ENCODE measurements around the gene GPR161. TPM values are rescaled to one million over a fixed set of nuclear protein-coding genes. Genes with fewer than 3 reads are reported as not detected.

GPR161 gene
- total and polyA plus RNA-seq, 9 of the 15 experiments (the other 6 are each of a cell fraction or from before 2014, with no cell fraction given), result 0.15 to 2.4 (median 0.76) TPM

DNA sequence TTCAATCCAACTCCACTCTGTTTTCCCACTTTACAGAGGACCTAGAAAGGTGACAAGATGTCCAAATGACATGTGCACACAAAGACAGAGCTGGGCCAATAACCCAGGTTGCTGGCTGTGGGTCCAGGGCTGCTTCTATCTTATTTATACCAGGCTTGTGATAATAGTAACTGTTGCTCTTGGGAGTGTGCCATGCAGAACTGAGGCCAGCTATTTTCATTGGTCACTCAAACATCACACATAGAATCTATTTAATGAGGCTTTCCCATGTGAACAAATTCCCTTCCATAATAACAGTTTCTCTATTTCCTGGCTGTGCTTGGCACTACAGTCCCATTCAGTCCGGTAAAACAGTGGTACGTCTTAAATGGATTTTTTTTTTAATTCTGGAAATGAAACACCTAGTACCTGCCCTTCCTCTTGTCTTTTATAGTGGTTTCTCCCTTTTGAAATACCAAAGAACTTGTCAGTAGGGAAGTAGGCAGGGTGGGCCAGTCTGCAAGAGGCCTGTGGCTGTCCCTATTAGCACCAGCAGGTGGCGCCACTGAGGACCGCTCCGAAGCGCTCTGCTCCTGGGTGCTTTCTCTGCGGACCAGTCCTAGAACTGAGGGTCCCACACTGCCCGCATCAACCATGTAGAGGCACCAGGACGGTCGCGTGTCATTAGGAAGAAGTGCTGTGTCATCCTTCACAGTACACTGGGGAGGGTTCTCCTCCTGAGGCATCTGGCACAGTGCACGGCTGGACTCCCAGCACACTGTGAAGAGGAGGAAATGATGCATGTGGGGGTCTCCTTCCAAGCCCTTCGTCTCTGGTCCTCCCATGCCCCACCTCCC, 52.1 kb downstream of the GPR161 start (continued):
- TF ChIP-seq IRF1 (CRISPR knock-in tag; IDR thresholded peaks at IDR 0.05; ENCODE audit: borderline replicate concordance), result no peak
- TF ChIP-seq TEAD1 (CRISPR knock-in tag; IDR thresholded peaks at IDR 0.05), result no peak
- no peak for TF ChIP-seq TCFL5 (CRISPR knock-in tag; conservative IDR thresholded peaks at IDR 0.05)
- no peak for TF ChIP-seq HDAC6 (IDR thresholded peaks at IDR 0.05; ENCODE audit: low read depth, low read length)
- no peak for TF ChIP-seq FOXP1 (CRISPR knock-in tag; IDR thresholded peaks at IDR 0.05)
- TF ChIP-seq CEBPB (tag; IDR thresholded peaks at IDR 0.05), result no peak
- no peak for TF ChIP-seq MEF2A (IDR thresholded peaks at IDR 0.05; ENCODE audit: control insufficient read depth, low read depth, low read length)
- TF ChIP-seq ZNF134 (CRISPR knock-in tag; conservative IDR thresholded peaks at IDR 0.05), result no peak
- TF ChIP-seq NKRF (IDR thresholded peaks at IDR 0.05; ENCODE audit: borderline replicate concordance), result no peak
- TF ChIP-seq KAT7 (CRISPR knock-in tag; IDR thresholded peaks at IDR 0.05; ENCODE audit: borderline replicate concordance), result no peak
- no peak for TF ChIP-seq JUND (IDR thresholded peaks at IDR 0.05; ENCODE audit: borderline replicate concordance, low read depth, low read length)
- TF ChIP-seq JUND (tag; IDR thresholded peaks at IDR 0.05; ENCODE audit: borderline replicate concordance, low read depth, low read length), result no peak; the same call in 2 of the 3 replicates
- TF ChIP-seq, protein P1, sequence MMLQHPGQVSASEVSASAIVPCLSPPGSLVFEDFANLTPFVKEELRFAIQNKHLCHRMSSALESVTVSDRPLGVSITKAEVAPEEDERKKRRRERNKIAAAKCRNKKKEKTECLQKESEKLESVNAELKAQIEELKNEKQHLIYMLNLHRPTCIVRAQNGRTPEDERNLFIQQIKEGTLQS (IDR thresholded peaks at IDR 0.05), result no peak
- TF ChIP-seq, protein P1 (CRISPR knock-in tag; conservative IDR thresholded peaks at IDR 0.05), result no peak
- no peak for TF ChIP-seq SAFB (IDR thresholded peaks at IDR 0.05; ENCODE audit: borderline replicate concordance, low read depth, low read length)
- no peak for TF ChIP-seq FOSL1 (tag; conservative IDR thresholded peaks at IDR 0.05)
- 0 out of 2 replicates have a peak, but pooled peaks have one; percentile 26 for TF ChIP-seq ZNF57 (CRISPR knock-in tag; IDR thresholded peaks at IDR 0.05)
- no peak for TF ChIP-seq ZNF282 (CRISPR knock-in tag; IDR thresholded peaks at IDR 0.05)
- no peak for TF ChIP-seq HOXB6 (CRISPR knock-in tag; IDR thresholded peaks at IDR 0.05; ENCODE audit: borderline replicate concordance)
- TF ChIP-seq SAP30 (IDR thresholded peaks at IDR 0.05; ENCODE audit: borderline replicate concordance, insufficient read depth, low read depth, low read length, poor library complexity, severe bottlenecking), result no peak
- TF ChIP-seq, protein P2, sequence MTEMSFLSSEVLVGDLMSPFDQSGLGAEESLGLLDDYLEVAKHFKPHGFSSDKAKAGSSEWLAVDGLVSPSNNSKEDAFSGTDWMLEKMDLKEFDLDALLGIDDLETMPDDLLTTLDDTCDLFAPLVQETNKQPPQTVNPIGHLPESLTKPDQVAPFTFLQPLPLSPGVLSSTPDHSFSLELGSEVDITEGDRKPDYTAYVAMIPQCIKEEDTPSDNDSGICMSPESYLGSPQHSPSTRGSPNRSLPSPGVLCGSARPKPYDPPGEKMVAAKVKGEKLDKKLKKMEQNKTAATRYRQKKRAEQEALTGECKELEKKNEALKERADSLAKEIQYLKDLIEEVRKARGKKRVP (CRISPR knock-in tag; IDR thresholded peaks at IDR 0.05), result 0 out of 2 replicates have a peak, but pooled peaks have one; percentile 29

All from K562 (cell line).